K562 (cell line): ENCODE measurements around the gene EMC6.

Source experiments
- ZKSCAN1 ChIP-seq: fragments of 150-350 bp; IDR thresholded peaks from 2 replicates; pipeline ENCODE4 v1.6.1; 2016; ENCODE audit warnings: low read depth, low read length
- ZNF224 ChIP-seq: sonication (generic); formaldehyde crosslinking; IDR thresholded peaks from 2 replicates; pipeline ENCODE4 v1.8.0; 2022; ENCODE audit warnings: mild to moderate bottlenecking, missing genetic modification reagents

DNA sequence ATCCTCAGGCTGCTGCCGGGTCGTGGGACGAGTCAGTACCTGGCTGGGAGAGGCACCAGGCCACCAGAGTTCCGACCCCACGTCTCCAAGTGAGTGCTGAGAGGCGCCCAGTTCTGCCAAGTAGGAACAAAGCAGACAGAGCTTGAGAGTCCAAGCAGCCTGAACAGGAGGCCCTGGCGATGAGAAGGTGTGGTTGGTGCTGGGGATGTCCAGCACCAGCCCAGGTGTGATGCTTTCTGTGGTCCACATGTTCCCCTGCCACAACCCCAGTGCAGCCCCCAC, 11.1 kb upstream of the EMC6 start:
- TF ChIP-seq ZKSCAN1 (no peak), ZNF224 (CRISPR knock-in tag) (no peak)
